Islet of Langerhans (tissue), 1 donor: ENCODE results near the gene TTC12.
A peak's percentile ranks its signal among the peaks of the same experiment; 100 is the strongest.

Experiments used
- FAIRE-seq: peaks from one replicate; lab custom pipeline; 2011; peaks lifted over from hg19 to GRCh38; lab: Jason Lieb, UNC

The TTC12 gene

GRCh38 chr11:113331441-113331840, 17.1 kb downstream of the TTC12 start:
- no peak for FAIRE-seq

GRCh38 chr11:113332023-113332422, 17.6 kb downstream of the TTC12 start:
- FAIRE-seq, result no peak

- no peak for FAIRE-seq
These were observed 18.4 kb downstream of the TTC12 start for GRCh38 chr11:113332638-113333329.

- FAIRE-seq, result no peak
These were observed 19.8 kb downstream of the TTC12 start for GRCh38 chr11:113334183-113334582.

- FAIRE-seq, result no peak
These were observed 24.3 kb downstream of the TTC12 start for GRCh38 chr11:113338730-113339129.

GRCh38 chr11:113339929-113340589, 25.7 kb downstream of the TTC12 start:
- no peak for FAIRE-seq

GRCh38 chr11:113341388-113342165, 27.2 kb downstream of the TTC12 start:
- no peak for FAIRE-seq

GRCh38 chr11:113345978-113346377, 31.6 kb downstream of the TTC12 start:
- no peak for FAIRE-seq

- FAIRE-seq, result no peak
These were observed 35.1 kb downstream of the TTC12 start for GRCh38 chr11:113349528-113349927.

GRCh38 chr11:113350336-113351067, 36.1 kb downstream of the TTC12 start:
- no peak for FAIRE-seq

- FAIRE-seq, result peak; percentile 53
These were observed 36.7 kb downstream of the TTC12 start for GRCh38 chr11:113351068-113351450.

GRCh38 chr11:113351480-113351879, 37.1 kb downstream of the TTC12 start:
- FAIRE-seq, result no peak

GRCh38 chr11:113356203-113356602, 41.8 kb downstream of the TTC12 start:
- FAIRE-seq, result no peak

GRCh38 chr11:113363406-113363805, 49.0 kb downstream of the TTC12 start:
- no peak for FAIRE-seq

GRCh38 chr11:113363996-113364641, 49.7 kb downstream of the TTC12 start:
- no peak for FAIRE-seq

GRCh38 chr11:113365895-113366294, 51.5 kb downstream of the TTC12 start:
- FAIRE-seq, result no peak

GRCh38 chr11:113369411-113369810, 55.0 kb downstream of the TTC12 start:
- FAIRE-seq, result no peak

- no peak for FAIRE-seq
These were observed 56.3 kb downstream of the TTC12 start for GRCh38 chr11:113370634-113371033.

GRCh38 chr11:113372309-113372708, 57.9 kb downstream of the TTC12 start:
- FAIRE-seq, result no peak

GRCh38 chr11:113373306-113373705, 58.9 kb downstream of the TTC12 start:
- no peak for FAIRE-seq

GRCh38 chr11:113373981-113374560, 59.7 kb downstream of the TTC12 start:
- FAIRE-seq, result no peak

- FAIRE-seq, result no peak
These were observed 61.0 kb downstream of the TTC12 start for GRCh38 chr11:113375402-113375801.
